Prostate gland (tissue), 2 donors: ENCODE data around the gene SURF6. TPM values are rescaled to one million over a fixed set of nuclear protein-coding genes. Genes with fewer than 3 reads are reported as not detected.
"Not testable (repeated sequence)": the region's sequence is repeated elsewhere in the genome, so short reads cannot be mapped to it uniquely, and the experiment has no call there.

Experiments
- DNase-seq: peaks from one replicate; pipeline ENCODE4 v3.0.0-alpha.2; 2019; ENCODE audit warnings: low spot score
- H3K27ac ChIP-seq, 2 donors: fragments of 200-600 bp; sonication (generic); 2 replicates each; pipeline ENCODE4 v1.5.1; 2017 to 2019
- H3K27me3 ChIP-seq: fragments of 200-600 bp; sonication (generic); replicated peaks from 2 replicates; pipeline ENCODE4 v1.5.1; 2019; ENCODE audit not compliant: insufficient read depth
- H3K36me3 ChIP-seq, 2 donors: fragments of 200-600 bp; sonication (generic); 1 replicate in 1 of 2; 2 replicates in 1 of 2; pipeline versions ENCODE4 v1.5.1 to v1.8.1; 2017 to 2019
- H3K4me1 ChIP-seq: fragments of 200-600 bp; sonication (generic); replicated peaks from 2 replicates; pipeline ENCODE4 v1.5.1; 2019
- H3K4me3 ChIP-seq, 2 donors: fragments of 200-600 bp; sonication (generic); 2 replicates each; pipeline ENCODE4 v1.5.1; 2017 to 2019
- H3K9me3 ChIP-seq: fragments of 200-600 bp; sonication (generic); 2 replicates; pipeline ENCODE4 v1.5.1; 2017
- CTCF ChIP-seq, 4 experiments: fragments of 200-600 bp in 2 of 4; fragments of 450-650 bp in 2 of 4; sonication (generic) in 2 of 4; IDR thresholded peaks; 1 replicate in 3 of 4; 2 replicates in 1 of 4; pipeline ENCODE4 v1.5.1; 2016 to 2019; ENCODE audit warnings: antibody characterized with exemption in 4 of 4, mild to moderate bottlenecking in 2 of 4, moderate library complexity in 2 of 4
- POLR2A ChIP-seq: fragments of 450-650 bp; IDR thresholded peaks from one replicate; pipeline ENCODE4 v1.6.1; 2016; ENCODE audit warnings: antibody characterized with exemption, mild to moderate bottlenecking
- POLR2AphosphoS5 ChIP-seq: sonication (generic); formaldehyde crosslinking; IDR thresholded peaks from one replicate; pipeline ENCODE4 v1.6.1; 2017; ENCODE audit warnings: antibody characterized with exemption
- WGBS: methylation state at CpG from one replicate; pipeline ENCODE4 v1.1.5; 2018; 5-methylcytosine and 5-hydroxymethylcytosine counted together
- intact Hi-C: fragments of 100-400 bp; cut with DNase I; formaldehyde crosslinking; loops from one replicate; pipeline ENCODE4 v1.14.2; 2022
- total RNA-seq, 2 donors: library from RNA; depleted of rRNA; stranded (reverse); fragments of >200 nt; gene quantifications; one replicate each; pipeline ENCODE4 v1.1.0, GENCODE V29; 2016

Gene SURF6
- total RNA-seq, 2 donors from 2014 or later, result 25.7 to 40.3 TPM

- TF ChIP-seq POLR2AphosphoS5, result no peak
- TF ChIP-seq CTCF (IDR thresholded peaks at IDR 0.05), result no peak
- no peak for TF ChIP-seq POLR2A
- DNase-seq, result no peak
- Histone ChIP-seq H3K27me3 (no peaks in the 10 kb centered on the region), H3K4me3 (no peak overlapping the region), H3K4me1 (no peaks in the 10 kb centered on the region), H3K9me3 (no peaks in the 10 kb centered on the region), H3K27ac (no peak overlapping the region), H3K36me3 (no peaks in the 10 kb centered on the region)
- 89% methylated on average over 2 of the region's 2 CpGs for WGBS
- intact Hi-C loops, result no loop called here
These were observed 45.2 kb downstream of the SURF6 start for GRCh38 chr9:133290751-133291302.

GRCh38 chr9:133286523-133286922 is 49.5 kb downstream of the SURF6 start:
- 36% methylated on average over 2 of the region's 2 CpGs for WGBS
- Histone ChIP-seq H3K4me1 (no peaks in the 10 kb centered on the region), H3K27ac (no peak overlapping the region), H3K9me3 (no peaks in the 10 kb centered on the region), H3K4me3 (no peak overlapping the region), H3K36me3 (no peaks in the 10 kb centered on the region), H3K27me3 (no peaks in the 10 kb centered on the region)
- intact Hi-C loops, result no loop called here
- TF ChIP-seq CTCF (IDR thresholded peaks at IDR 0.05), result no peak
- no peak for TF ChIP-seq POLR2AphosphoS5
- no peak for TF ChIP-seq POLR2A
- DNase-seq, result no peak

GRCh38 chr9:133285252-133285775 is 50.7 kb downstream of the SURF6 start:
- intact Hi-C loops, result no loop called here
- Histone ChIP-seq H3K4me1 (no peaks in the 10 kb centered on the region), H3K4me3 (no peak overlapping the region), H3K9me3 (no peaks in the 10 kb centered on the region), H3K27ac (no peak overlapping the region), H3K36me3 (no peaks in the 10 kb centered on the region), H3K27me3 (no peaks in the 10 kb centered on the region)
- 64% methylated on average over 6 of the region's 6 CpGs for WGBS
- no peak for DNase-seq
- TF ChIP-seq POLR2A (no peak), CTCF (IDR thresholded peaks at IDR 0.05) (no peak), POLR2AphosphoS5 (no peak)

GRCh38 chr9:133284362-133284761 is 51.6 kb downstream of the SURF6 start:
- intact Hi-C loops, result no loop called here
- WGBS, result 91% methylated on average over 8 of the region's 8 CpGs
- no peak for DNase-seq

GRCh38 chr9:133283255-133284032 is 52.5 kb downstream of the SURF6 start:
- H3K9me3 ChIP-seq, H3K36me3 ChIP-seq, H3K4me1 ChIP-seq, H3K4me3 ChIP-seq, H3K27me3 ChIP-seq, intact Hi-C loops, H3K27ac ChIP-seq, DNase-seq: not testable (repeated sequence)
- 58% methylated on average over 16 of the region's 16 CpGs for WGBS

More at GRCh38 chr9:133284362-133284761, 51.6 kb downstream of the SURF6 start:
- Histone ChIP-seq H3K27me3 (no peaks in the 10 kb centered on the region), H3K4me3 (no peak overlapping the region), H3K36me3 (no peaks in the 10 kb centered on the region), H3K9me3 (no peaks in the 10 kb centered on the region), H3K4me1 (no peaks in the 10 kb centered on the region), H3K27ac (no peak overlapping the region)
- TF ChIP-seq POLR2A, result no peak
- no peak for TF ChIP-seq CTCF (IDR thresholded peaks at IDR 0.05)
- TF ChIP-seq POLR2AphosphoS5, result no peak
